ENCODE data around the gene MAP3K7.

- no peak for TF ChIP-seq CTCF (IDR thresholded peaks at IDR 0.05 in 2 of 3, conservative IDR thresholded peaks at IDR 0.05 in 1 of 3; ENCODE audit: borderline replicate concordance in 1 of 3, insufficient read depth in 1 of 3, low read depth in 2 of 3, low read length in 2 of 3)
- no peak for TF ChIP-seq ZNF274 (IDR thresholded peaks at IDR 0.05; ENCODE audit: low read depth, low read length)
- TF ChIP-seq POLR2A (IDR thresholded peaks at IDR 0.05; ENCODE audit: borderline replicate concordance, extremely low read depth, insufficient read depth, insufficient read length) = no peak
- no peak for TF ChIP-seq SIN3A (IDR thresholded peaks at IDR 0.05; ENCODE audit: low read depth)
- TF ChIP-seq CBX3 (IDR thresholded peaks at IDR 0.05; ENCODE audit: low read depth) = no peak
- no peak for TF ChIP-seq YY1 (IDR thresholded peaks at IDR 0.05; ENCODE audit: extremely low read depth, insufficient replicate concordance, low read depth, low read length)
- TF ChIP-seq CEBPB (IDR thresholded peaks at IDR 0.05; ENCODE audit: low read depth) = no peak
- no peak for TF ChIP-seq EZH2 (IDR thresholded peaks at IDR 0.05)
- TF ChIP-seq MAX (IDR thresholded peaks at IDR 0.05) = no peak
- TF ChIP-seq REST (IDR thresholded peaks at IDR 0.05; ENCODE audit: low read depth) = no peak
Measured at GRCh38 chr6:90559931-90560330, 26.9 kb downstream of the MAP3K7 start.

All from HCT116 (cell line).